BE2C (cell line): ENCODE data around the gene ZNF684.
"Not testable (repeated sequence)": the region's sequence is repeated elsewhere in the genome, so short reads cannot be mapped to it uniquely, and the experiment has no call there.

ENCODE experiments used
- DNase-seq: peaks from one replicate; pipeline ENCODE4 v3.0.0-alpha.2; 2020
- H3K27me3 ChIP-seq: fragments of 250-450 bp; sonication (Bioruptor Pico); 2 replicates; pipeline ENCODE4 v1.5.1; 2020; ENCODE audit warnings: mild to moderate bottlenecking
- H3K36me3 ChIP-seq: fragments of 250-450 bp; sonication (Bioruptor Pico); 2 replicates; pipeline ENCODE4 v1.5.1; 2020; ENCODE audit warnings: mild to moderate bottlenecking
- H3K4me1 ChIP-seq: fragments of 250-450 bp; sonication (Bioruptor Pico); 2 replicates; pipeline ENCODE4 v1.5.1; 2020
- H3K4me3 ChIP-seq: 2 replicates; pipeline ENCODE4 v1.5.1; 2011; ENCODE audit warnings: low read depth, low read length
- H3K9me3 ChIP-seq: fragments of 250-450 bp; sonication (Bioruptor Pico); 2 replicates; pipeline ENCODE4 v1.5.1; 2020
- TF ChIP-seq, protein P1 (sequence below): IDR thresholded peaks from 2 replicates; pipeline ENCODE4 v1.5.1; 2012; ENCODE audit warnings: mild to moderate bottlenecking, low read depth, low read length

The ZNF684 gene

DNA sequence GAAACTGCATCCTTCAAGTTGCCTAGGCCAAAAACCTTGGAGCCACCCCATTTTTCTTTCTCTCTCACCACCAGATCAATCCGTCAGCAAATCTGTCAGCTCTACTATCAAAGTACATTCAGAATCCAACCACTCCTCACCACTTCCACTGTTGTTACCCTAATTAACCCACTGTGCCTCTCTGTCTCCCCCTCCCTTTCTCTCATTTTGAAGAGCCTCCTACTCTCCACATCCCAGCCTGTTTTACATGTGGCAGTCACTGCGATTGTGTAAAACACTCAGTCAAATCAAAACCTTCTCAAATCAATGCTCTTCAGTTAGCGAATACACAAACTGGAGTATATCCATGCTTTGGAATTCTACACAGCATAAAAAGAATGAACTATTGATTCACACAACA, 33.1 kb downstream of the ZNF684 start:
- Histone ChIP-seq H3K4me3 (no peak overlapping the region), H3K36me3 (no peaks in the 10 kb centered on the region), H3K9me3 (no peaks in the 10 kb centered on the region), H3K27me3 (no peaks in the 10 kb centered on the region), H3K4me1 (no peaks in the 10 kb centered on the region)
- TF ChIP-seq, protein P1, sequence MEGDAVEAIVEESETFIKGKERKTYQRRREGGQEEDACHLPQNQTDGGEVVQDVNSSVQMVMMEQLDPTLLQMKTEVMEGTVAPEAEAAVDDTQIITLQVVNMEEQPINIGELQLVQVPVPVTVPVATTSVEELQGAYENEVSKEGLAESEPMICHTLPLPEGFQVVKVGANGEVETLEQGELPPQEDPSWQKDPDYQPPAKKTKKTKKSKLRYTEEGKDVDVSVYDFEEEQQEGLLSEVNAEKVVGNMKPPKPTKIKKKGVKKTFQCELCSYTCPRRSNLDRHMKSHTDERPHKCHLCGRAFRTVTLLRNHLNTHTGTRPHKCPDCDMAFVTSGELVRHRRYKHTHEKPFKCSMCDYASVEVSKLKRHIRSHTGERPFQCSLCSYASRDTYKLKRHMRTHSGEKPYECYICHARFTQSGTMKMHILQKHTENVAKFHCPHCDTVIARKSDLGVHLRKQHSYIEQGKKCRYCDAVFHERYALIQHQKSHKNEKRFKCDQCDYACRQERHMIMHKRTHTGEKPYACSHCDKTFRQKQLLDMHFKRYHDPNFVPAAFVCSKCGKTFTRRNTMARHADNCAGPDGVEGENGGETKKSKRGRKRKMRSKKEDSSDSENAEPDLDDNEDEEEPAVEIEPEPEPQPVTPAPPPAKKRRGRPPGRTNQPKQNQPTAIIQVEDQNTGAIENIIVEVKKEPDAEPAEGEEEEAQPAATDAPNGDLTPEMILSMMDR: no peak
- DNase-seq: no peak

DNA sequence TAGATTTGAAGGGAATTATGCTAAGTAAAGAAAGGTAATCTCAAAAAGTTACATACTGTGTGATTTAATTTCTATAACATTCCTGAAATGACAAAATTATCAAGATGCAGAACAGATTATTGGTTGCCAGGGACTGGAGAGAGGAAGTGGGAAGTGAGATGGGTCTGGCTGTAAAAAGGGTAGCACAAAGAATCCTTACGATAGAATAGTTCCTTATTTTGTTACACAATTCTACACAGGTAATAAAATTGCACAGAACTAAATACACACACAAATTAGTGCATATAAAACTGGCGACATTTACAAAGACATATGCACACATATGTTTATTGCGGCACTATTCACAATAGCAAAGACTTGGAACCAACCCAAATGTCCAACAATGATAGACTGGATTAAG, 33.5 kb downstream of the ZNF684 start:
- H3K4me1 ChIP-seq: no peaks in the 10 kb centered on the region
- no peaks in the 10 kb centered on the region for H3K9me3 ChIP-seq
- no peaks in the 10 kb centered on the region for H3K27me3 ChIP-seq
- DNase-seq: no peak
- H3K4me3 ChIP-seq: no peak overlapping the region
- TF ChIP-seq, protein P1: no peak
- H3K36me3 ChIP-seq: no peaks in the 10 kb centered on the region

DNA sequence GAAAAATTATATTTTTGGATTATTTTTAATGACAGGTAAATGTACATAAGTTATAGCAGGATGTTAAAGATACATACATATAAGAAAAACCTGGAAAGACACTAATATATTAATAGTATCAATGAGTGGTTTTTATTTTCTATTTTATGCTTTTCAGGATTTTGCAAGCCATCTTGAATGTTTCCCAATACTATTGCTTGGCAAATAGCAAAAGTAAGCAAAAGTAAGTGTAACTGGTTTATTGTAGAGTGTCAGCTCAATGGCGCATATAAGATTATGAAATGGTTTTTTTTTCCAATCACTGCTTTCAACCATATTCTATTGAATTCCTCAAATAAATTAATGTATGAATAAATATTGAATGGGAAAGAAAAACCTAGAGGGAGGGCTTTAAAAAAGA, 36.4 kb downstream of the ZNF684 start:
- DNase-seq: no peak
- no peaks in the 10 kb centered on the region for H3K36me3 ChIP-seq
- H3K9me3 ChIP-seq: no peaks in the 10 kb centered on the region
- H3K4me1 ChIP-seq: no peaks in the 10 kb centered on the region
- no peaks in the 10 kb centered on the region for H3K27me3 ChIP-seq
- TF ChIP-seq, protein P1: no peak
- H3K4me3 ChIP-seq: no peak overlapping the region

DNA sequence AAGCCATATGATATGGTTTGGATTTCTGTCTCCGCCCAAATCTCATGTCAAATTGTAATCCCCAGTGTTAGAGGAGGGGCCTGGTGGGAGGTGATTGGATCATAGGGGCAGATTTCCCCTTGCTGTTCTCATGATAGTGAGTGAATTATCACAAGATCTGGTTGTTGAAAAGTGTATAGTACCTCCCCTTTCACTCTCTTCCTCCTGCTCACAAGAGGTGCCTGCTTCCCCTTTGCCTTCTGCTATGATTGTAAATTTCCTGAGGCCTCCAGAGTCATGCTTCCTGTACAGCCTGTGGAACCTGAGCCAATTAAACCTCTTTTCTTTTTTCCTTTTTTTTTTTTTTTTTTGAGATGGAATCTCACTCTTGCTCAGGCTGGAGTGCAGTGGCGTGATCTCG, 43.4 kb downstream of the ZNF684 start:
- not testable (repeated sequence) for H3K4me3 ChIP-seq, H3K27me3 ChIP-seq, DNase-seq, H3K9me3 ChIP-seq, H3K36me3 ChIP-seq, H3K4me1 ChIP-seq

DNA sequence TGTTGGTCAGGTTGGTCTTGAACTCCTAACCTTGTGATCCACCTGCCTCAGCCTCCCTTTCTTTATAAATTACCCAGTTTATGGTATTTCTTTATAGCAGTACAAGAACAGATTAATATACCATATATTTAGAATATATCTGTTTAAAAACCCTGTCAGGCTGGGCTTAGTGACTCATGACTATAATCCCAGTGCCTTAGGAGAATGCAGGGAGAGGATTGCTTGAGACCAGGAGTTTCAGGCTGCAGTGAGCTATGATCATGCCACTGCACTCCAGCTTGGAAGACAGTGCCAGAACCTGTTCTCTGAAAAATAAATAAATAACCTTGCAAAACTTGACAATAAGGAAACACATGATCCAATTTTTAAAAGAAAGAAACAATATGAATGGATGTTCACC, 43.9 kb downstream of the ZNF684 start:
- TF ChIP-seq, protein P1: no peak
- Histone ChIP-seq H3K4me1 (no peaks in the 10 kb centered on the region), H3K4me3 (no peak overlapping the region), H3K9me3 (no peaks in the 10 kb centered on the region), H3K27me3 (no peaks in the 10 kb centered on the region), H3K36me3 (no peaks in the 10 kb centered on the region)
- no peak for DNase-seq

DNA sequence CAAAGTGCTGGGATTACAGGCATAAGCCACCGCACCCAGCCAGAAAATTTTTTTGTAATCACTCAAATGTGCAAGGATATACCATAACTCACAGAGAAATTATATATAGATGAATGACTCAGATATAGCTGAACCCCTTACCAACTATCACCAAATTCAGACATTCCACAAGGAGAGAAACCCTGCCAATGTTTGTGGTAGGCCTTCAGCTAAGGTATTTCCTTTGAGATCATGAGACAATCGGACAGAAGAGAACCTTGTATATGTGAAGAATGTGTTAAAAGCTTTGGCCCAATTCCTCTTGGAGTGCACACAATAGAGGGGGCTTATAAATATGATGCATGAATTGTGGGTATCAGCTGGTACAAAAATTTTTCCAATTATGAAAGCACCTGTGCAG, 50.7 kb downstream of the ZNF684 start:
- TF ChIP-seq, protein P1: no peak
- Histone ChIP-seq H3K4me1 (no peaks in the 10 kb centered on the region), H3K4me3 (no peak overlapping the region), H3K9me3 (no peaks in the 10 kb centered on the region), H3K36me3 (no peaks in the 10 kb centered on the region), H3K27me3 (no peaks in the 10 kb centered on the region)
- no peak for DNase-seq

DNA sequence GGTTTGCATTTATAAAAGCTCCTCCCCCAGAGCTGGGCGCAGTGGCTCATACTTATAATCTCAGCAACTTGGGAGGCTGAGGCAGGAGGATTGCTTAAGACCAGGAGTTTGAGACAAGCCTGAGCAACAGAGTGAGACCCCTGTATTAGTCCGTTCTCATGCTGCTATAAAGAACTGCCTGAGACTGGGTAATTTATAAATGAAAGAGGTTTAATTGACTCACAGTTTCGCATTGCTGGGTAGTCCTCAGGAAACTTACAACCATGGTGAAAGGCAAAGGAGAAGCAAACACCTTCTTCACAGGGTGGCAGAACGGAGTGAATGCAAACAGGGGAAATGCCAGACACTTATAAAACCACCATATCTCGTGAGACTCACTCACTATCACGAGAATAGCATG, 52.5 kb downstream of the ZNF684 start:
- Histone ChIP-seq H3K9me3 (no peaks in the 10 kb centered on the region), H3K4me1 (no peaks in the 10 kb centered on the region), H3K36me3 (no peaks in the 10 kb centered on the region), H3K27me3 (no peaks in the 10 kb centered on the region), H3K4me3 (no peak overlapping the region)
- TF ChIP-seq, protein P1: no peak
- no peak for DNase-seq
